K562 (cell line): ENCODE results near the gene SSU72. TPM values are rescaled to one million over a fixed set of nuclear protein-coding genes. Genes with fewer than 3 reads are reported as not detected.

Experiments
- C11orf30 ChIP-seq: fragments of 450-650 bp; IDR thresholded peaks from 2 replicates; pipeline ENCODE4 v1.6.1; 2016; ENCODE audit warnings: low read depth, mild to moderate bottlenecking
- CREM ChIP-seq: IDR thresholded peaks from 2 replicates; pipeline ENCODE4 v1.6.1; 2014; ENCODE audit warnings: antibody characterized with exemption, low read depth
- DMBX1 ChIP-seq: fragments of 250-450 bp; sonication (Bioruptor Pico); IDR thresholded peaks from 2 replicates; pipeline ENCODE4 v1.8.0; 2022; ENCODE audit warnings: inconsistent platforms, mild to moderate bottlenecking, moderate library complexity, borderline replicate concordance
- EWSR1 ChIP-seq: fragments of 450-650 bp; IDR thresholded peaks from 2 replicates; pipeline ENCODE4 v1.6.1; 2018; ENCODE audit warnings: borderline replicate concordance, mild to moderate bottlenecking, low read depth, moderate library complexity; ENCODE audit not compliant: partially characterized antibody
- FUS ChIP-seq: fragments of 200-400 bp; formaldehyde crosslinking; optimal IDR thresholded peaks from 2 replicates; pipeline ENCODE3; 2017; ENCODE audit warnings: low read depth, low read length
- GABPB2 ChIP-seq: fragments of 250-450 bp; sonication (Bioruptor Pico); conservative IDR thresholded peaks from 2 replicates; pipeline ENCODE4 v1.5.1; 2021; ENCODE audit warnings: mild to moderate bottlenecking
- JUNB ChIP-seq: fragments of 450-650 bp; formaldehyde crosslinking; conservative IDR thresholded peaks from 2 replicates; pipeline ENCODE4 v1.4.0; 2020; ENCODE audit warnings: mild to moderate bottlenecking
- NFXL1 ChIP-seq: fragments of 450-650 bp; formaldehyde crosslinking; IDR thresholded peaks from 2 replicates; pipeline ENCODE4 v1.4.0; 2021; ENCODE audit warnings: mild to moderate bottlenecking
- RCOR1 ChIP-seq, 2 experiments: IDR thresholded peaks; 2 replicates each; pipeline ENCODE4 v1.6.1; 2012; ENCODE audit warnings: low read depth in 2 of 2, low read length in 2 of 2, borderline replicate concordance in 1 of 2, improper control_type of control experiment in 1 of 2
- ZFX ChIP-seq: sonication (generic); formaldehyde crosslinking; IDR thresholded peaks from 2 replicates; pipeline ENCODE4 v1.8.0; 2022; ENCODE audit warnings: mild to moderate bottlenecking, missing genetic modification reagents, moderate library complexity
- ZNF282 ChIP-seq: sonication (generic); formaldehyde crosslinking; IDR thresholded peaks from 2 replicates; pipeline ENCODE4 v1.8.1; 2023; ENCODE audit warnings: missing genetic modification reagents
- polyA plus RNA-seq, 8 experiments: library from polyadenylated mRNA; depleted of rRNA in 4 of 8; stranded (reverse) in 5 of 8; unstranded in 3 of 8; fragments of >200 nt; fragmentation: Nextera tagmentation in 2 of 8; fragmentation: Illumina TruSeq in 1 of 8; extraction: Ambion mirVana in 2 of 8; extraction: Trizol in 1 of 8; gene quantifications; 2 replicates each; pipeline versions ENCODE4 v1.2.1 to v1.2.3, GENCODE V29; 2011 to 2014; ENCODE audit warnings: inconsistent platforms in 1 of 8, missing spikeins in 1 of 8
- total RNA-seq, 7 experiments: library from RNA; depleted of rRNA in 6 of 7; stranded (reverse); fragments of >200 nt in 6 of 7; fragmentation: Illumina TruSeq in 2 of 7; extraction: Trizol in 2 of 7; gene quantifications; 2 replicates each; pipeline versions ENCODE4 v1.2.1 to v1.2.3, GENCODE V29; 2011 to 2021; ENCODE audit warnings: low replicate concordance in 1 of 7
- TF ChIP-seq, protein P1 (sequence below): fragments of 250-450 bp; sonication (Bioruptor Pico); IDR thresholded peaks from 2 replicates; pipeline ENCODE4 v1.5.0; 2021
- TF ChIP-seq, protein P2 (sequence below), 2 experiments: fragments of 450-650 bp; conservative IDR thresholded peaks; 2 replicates each; pipeline ENCODE4 v1.6.1; 2017; ENCODE audit warnings: mild to moderate bottlenecking in 2 of 2, moderate library complexity in 2 of 2
- TF ChIP-seq, protein P3 (sequence below), 2 experiments: IDR thresholded peaks; 2 replicates each; pipeline ENCODE4 v1.6.1; 2012; ENCODE audit warnings: improper control_type of control experiment in 2 of 2, low read depth in 2 of 2, low read length in 2 of 2, borderline replicate concordance in 1 of 2
- TF ChIP-seq, protein P4 (sequence below): sonication (generic); formaldehyde crosslinking; IDR thresholded peaks from 2 replicates; pipeline ENCODE4 v1.8.1; 2023; ENCODE audit warnings: missing genetic modification reagents, mild to moderate bottlenecking, borderline replicate concordance

SSU72 gene
- total and polyA plus RNA-seq, 9 of the 15 experiments (the other 6 are each of a cell fraction or from before 2014, with no cell fraction given) = 70.8 to 201 (median 94.6) TPM

GRCh38 chr1:1511533-1512285 lies 63.0 kb downstream of the SSU72 start, which contains the start of gene ATAD3A (continued):
- TF ChIP-seq, protein P1, sequence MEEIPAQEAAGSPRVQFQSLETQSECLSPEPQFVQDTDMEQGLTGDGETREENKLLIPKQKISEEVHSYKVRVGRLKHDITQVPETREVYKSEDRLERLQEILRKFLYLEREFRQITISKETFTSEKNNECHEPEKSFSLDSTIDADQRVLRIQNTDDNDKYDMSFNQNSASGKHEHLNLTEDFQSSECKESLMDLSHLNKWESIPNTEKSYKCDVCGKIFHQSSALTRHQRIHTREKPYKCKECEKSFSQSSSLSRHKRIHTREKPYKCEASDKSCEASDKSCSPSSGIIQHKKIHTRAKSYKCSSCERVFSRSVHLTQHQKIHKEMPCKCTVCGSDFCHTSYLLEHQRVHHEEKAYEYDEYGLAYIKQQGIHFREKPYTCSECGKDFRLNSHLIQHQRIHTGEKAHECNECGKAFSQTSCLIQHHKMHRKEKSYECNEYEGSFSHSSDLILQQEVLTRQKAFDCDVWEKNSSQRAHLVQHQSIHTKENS = no peak
- peak; percentile 90 for TF ChIP-seq FUS
- no peak for TF ChIP-seq DMBX1 (CRISPR knock-in tag)
- no peak for TF ChIP-seq JUNB
- peak in 1 of 2 experiments; percentile 67; a peak in 1 of 4 replicates for TF ChIP-seq RCOR1 (IDR thresholded peaks at IDR 0.05; ENCODE audit: borderline replicate concordance in 1 of 2, low read depth in 2 of 2, low read length in 2 of 2)
- TF ChIP-seq EWSR1 = no peak
- TF ChIP-seq, protein P2, sequence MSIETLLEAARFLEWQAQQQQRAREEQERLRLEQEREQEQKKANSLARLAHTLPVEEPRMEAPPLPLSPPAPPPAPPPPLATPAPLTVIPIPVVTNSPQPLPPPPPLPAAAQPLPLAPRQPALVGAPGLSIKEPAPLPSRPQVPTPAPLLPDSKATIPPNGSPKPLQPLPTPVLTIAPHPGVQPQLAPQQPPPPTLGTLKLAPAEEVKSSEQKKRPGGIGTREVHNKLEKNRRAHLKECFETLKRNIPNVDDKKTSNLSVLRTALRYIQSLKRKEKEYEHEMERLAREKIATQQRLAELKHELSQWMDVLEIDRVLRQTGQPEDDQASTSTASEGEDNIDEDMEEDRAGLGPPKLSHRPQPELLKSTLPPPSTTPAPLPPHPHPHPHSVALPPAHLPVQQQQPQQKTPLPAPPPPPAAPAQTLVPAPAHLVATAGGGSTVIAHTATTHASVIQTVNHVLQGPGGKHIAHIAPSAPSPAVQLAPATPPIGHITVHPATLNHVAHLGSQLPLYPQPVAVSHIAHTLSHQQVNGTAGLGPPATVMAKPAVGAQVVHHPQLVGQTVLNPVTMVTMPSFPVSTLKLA (conservative IDR thresholded peaks at IDR 0.05) = peak; percentile 96 to 98
- no peak for TF ChIP-seq NFXL1
- TF ChIP-seq, protein P3, sequence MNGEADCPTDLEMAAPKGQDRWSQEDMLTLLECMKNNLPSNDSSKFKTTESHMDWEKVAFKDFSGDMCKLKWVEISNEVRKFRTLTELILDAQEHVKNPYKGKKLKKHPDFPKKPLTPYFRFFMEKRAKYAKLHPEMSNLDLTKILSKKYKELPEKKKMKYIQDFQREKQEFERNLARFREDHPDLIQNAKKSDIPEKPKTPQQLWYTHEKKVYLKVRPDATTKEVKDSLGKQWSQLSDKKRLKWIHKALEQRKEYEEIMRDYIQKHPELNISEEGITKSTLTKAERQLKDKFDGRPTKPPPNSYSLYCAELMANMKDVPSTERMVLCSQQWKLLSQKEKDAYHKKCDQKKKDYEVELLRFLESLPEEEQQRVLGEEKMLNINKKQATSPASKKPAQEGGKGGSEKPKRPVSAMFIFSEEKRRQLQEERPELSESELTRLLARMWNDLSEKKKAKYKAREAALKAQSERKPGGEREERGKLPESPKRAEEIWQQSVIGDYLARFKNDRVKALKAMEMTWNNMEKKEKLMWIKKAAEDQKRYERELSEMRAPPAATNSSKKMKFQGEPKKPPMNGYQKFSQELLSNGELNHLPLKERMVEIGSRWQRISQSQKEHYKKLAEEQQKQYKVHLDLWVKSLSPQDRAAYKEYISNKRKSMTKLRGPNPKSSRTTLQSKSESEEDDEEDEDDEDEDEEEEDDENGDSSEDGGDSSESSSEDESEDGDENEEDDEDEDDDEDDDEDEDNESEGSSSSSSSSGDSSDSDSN (IDR thresholded peaks at IDR 0.05; ENCODE audit: borderline replicate concordance in 1 of 2, low read depth in 2 of 2, low read length in 2 of 2) = peak; percentile 70 to 87; a peak in 2 of 4 replicates
- peak; percentile 99 for TF ChIP-seq C11orf30
- TF ChIP-seq, protein P4, sequence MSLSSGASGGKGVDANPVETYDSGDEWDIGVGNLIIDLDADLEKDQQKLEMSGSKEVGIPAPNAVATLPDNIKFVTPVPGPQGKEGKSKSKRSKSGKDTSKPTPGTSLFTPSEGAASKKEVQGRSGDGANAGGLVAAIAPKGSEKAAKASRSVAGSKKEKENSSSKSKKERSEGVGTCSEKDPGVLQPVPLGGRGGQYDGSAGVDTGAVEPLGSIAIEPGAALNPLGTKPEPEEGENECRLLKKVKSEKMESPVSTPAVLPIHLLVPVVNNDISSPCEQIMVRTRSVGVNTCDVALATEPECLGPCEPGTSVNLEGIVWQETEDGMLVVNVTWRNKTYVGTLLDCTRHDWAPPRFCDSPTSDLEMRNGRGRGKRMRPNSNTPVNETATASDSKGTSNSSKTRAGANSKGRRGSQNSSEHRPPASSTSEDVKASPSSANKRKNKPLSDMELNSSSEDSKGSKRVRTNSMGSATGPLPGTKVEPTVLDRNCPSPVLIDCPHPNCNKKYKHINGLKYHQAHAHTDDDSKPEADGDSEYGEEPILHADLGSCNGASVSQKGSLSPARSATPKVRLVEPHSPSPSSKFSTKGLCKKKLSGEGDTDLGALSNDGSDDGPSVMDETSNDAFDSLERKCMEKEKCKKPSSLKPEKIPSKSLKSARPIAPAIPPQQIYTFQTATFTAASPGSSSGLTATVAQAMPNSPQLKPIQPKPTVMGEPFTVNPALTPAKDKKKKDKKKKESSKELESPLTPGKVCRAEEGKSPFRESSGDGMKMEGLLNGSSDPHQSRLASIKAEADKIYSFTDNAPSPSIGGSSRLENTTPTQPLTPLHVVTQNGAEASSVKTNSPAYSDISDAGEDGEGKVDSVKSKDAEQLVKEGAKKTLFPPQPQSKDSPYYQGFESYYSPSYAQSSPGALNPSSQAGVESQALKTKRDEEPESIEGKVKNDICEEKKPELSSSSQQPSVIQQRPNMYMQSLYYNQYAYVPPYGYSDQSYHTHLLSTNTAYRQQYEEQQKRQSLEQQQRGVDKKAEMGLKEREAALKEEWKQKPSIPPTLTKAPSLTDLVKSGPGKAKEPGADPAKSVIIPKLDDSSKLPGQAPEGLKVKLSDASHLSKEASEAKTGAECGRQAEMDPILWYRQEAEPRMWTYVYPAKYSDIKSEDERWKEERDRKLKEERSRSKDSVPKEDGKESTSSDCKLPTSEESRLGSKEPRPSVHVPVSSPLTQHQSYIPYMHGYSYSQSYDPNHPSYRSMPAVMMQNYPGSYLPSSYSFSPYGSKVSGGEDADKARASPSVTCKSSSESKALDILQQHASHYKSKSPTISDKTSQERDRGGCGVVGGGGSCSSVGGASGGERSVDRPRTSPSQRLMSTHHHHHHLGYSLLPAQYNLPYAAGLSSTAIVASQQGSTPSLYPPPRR = no peak; the same call in 1 of the 2 replicates
- TF ChIP-seq ZFX (CRISPR knock-in tag) = peak; percentile 71
- TF ChIP-seq GABPB2 (CRISPR knock-in tag) = no peak
- peak; percentile 99 for TF ChIP-seq CREM
- TF ChIP-seq ZNF282 (CRISPR knock-in tag) = peak; percentile 89
